H1 (cell line): ENCODE measurements around the gene DNAH10. TPM values are rescaled to one million over a fixed set of nuclear protein-coding genes. Genes with fewer than 3 reads are reported as not detected.

Experiments
- CTCF ChIA-PET: fragments of 300-600 bp; sonication (Branson Sonifier 250); formaldehyde crosslinking; loops from one replicate; lab custom pipeline; 2021; ENCODE audit not compliant: partially characterized antibody; lab: Charles Lee
- POLR2A ChIA-PET: fragments of 300-600 bp; sonication (Branson Sonifier 250); formaldehyde crosslinking; loops from one replicate; lab custom pipeline; 2021; ENCODE audit warnings: inconsistent platforms; ENCODE audit not compliant: partially characterized antibody; lab: Charles Lee
- DNase-seq, 2 experiments: peaks; one replicate each; pipeline versions ENCODE4 v3.0.0 to v3.0.0-alpha.2; 2010 to 2022; ENCODE audit warnings: low spot score in 2 of 2, low read depth in 1 of 2, mixed read lengths in 1 of 2
- FAIRE-seq: peaks from 2 replicates; lab custom pipeline; 2011; peaks lifted over from hg19 to GRCh38; lab: Jason Lieb, UNC
- H2AFZ ChIP-seq: 2 replicates; pipeline ENCODE4 v1.8.1; 2012; ENCODE audit warnings: low read length, inconsistent platforms
- H2AK5ac ChIP-seq: 2 replicates; pipeline ENCODE4 v1.6.1; 2013; ENCODE audit warnings: low read depth, low read length
- H2BK120ac ChIP-seq: replicated peaks from 2 replicates; pipeline ENCODE3; 2013; ENCODE audit warnings: low read depth, low read length, inconsistent platforms
- H2BK12ac ChIP-seq: 2 replicates; pipeline ENCODE4 v1.6.1; 2013; ENCODE audit warnings: low read depth, low read length
- H2BK15ac ChIP-seq: 2 replicates; pipeline ENCODE4 v1.6.1; 2013; ENCODE audit warnings: low read length
- H2BK20ac ChIP-seq: 2 replicates; pipeline ENCODE4 v1.6.1; 2013; ENCODE audit warnings: low read length
- H2BK5ac ChIP-seq: 2 replicates; pipeline ENCODE4 v1.6.1; 2013; ENCODE audit warnings: low read depth, low read length
- H3K14ac ChIP-seq: 2 replicates; pipeline ENCODE4 v1.6.1; 2013; ENCODE audit warnings: inconsistent platforms; ENCODE audit not compliant: insufficient read length
- H3K18ac ChIP-seq: 2 replicates; pipeline ENCODE4 v1.6.1; 2013; ENCODE audit warnings: low read length; ENCODE audit errors: extremely low read depth
- H3K23ac ChIP-seq: 2 replicates; pipeline ENCODE4 v1.6.1; 2013; ENCODE audit warnings: inconsistent platforms; ENCODE audit not compliant: insufficient read length
- H3K23me2 ChIP-seq: 2 replicates; pipeline ENCODE4 v1.6.1; 2013; ENCODE audit warnings: low read depth, low read length
- H3K27ac ChIP-seq: 2 replicates; pipeline ENCODE4 v1.6.1; 2011; ENCODE audit warnings: low read depth, low read length, inconsistent platforms
- H3K27me3 ChIP-seq, 4 experiments: replicated peaks in 1 of 4; 1 replicate in 1 of 4; 2 replicates in 3 of 4; pipeline versions ENCODE4 v1.6.1 to v1.8.1; 2011 to 2013; ENCODE audit warnings: low read length in 3 of 4, mild to moderate bottlenecking in 3 of 4, inconsistent platforms in 2 of 4, mixed read lengths in 2 of 4, moderate library complexity in 1 of 4; ENCODE audit not compliant: control insufficient read depth in 3 of 4, insufficient read depth in 3 of 4; ENCODE audit errors: extremely low read depth in 1 of 4
- H3K36me3 ChIP-seq, 4 experiments: 2 replicates each; pipeline versions ENCODE4 v1.6.1 to v1.8.1; 2011 to 2013; ENCODE audit warnings: mild to moderate bottlenecking in 4 of 4, low read length in 3 of 4, moderate library complexity in 2 of 4, control low read depth in 1 of 4, inconsistent platforms in 1 of 4; ENCODE audit not compliant: insufficient read depth in 4 of 4, control insufficient read depth in 2 of 4
- H3K4ac ChIP-seq: replicated peaks from 2 replicates; pipeline ENCODE3; 2013; ENCODE audit warnings: low read length, low read depth, mixed read lengths, inconsistent platforms; ENCODE audit not compliant: insufficient read length
- H3K4me1 ChIP-seq, 4 experiments: replicated peaks in 1 of 4; 1 replicate in 1 of 4; 2 replicates in 3 of 4; pipeline versions ENCODE4 v1.6.1 to v1.8.1; 2011 to 2013; ENCODE audit warnings: low read length in 3 of 4, inconsistent platforms in 2 of 4, mixed read lengths in 1 of 4; ENCODE audit not compliant: insufficient read depth in 4 of 4, control insufficient read depth in 3 of 4
- H3K4me2 ChIP-seq, 2 experiments: 2 replicates each; pipeline versions ENCODE4 v1.6.1 to v1.8.1; 2011 to 2013; ENCODE audit warnings: low read depth in 2 of 2, low read length in 2 of 2, control low read depth in 1 of 2, inconsistent platforms in 1 of 2, mild to moderate bottlenecking in 1 of 2; ENCODE audit not compliant: insufficient read depth in 1 of 2
- H3K4me3 ChIP-seq, 4 experiments: fragments of 200-600, 300-600 bp in 1 of 4; sonication (generic), shearing (Covaris generic), sonication (Bioruptor Twin) in 1 of 4; 2 replicates each; pipeline versions ENCODE4 v1.5.1 to v1.8.1; 2011 to 2016; ENCODE audit warnings: low read length in 4 of 4, low read depth in 3 of 4, control low read depth in 2 of 4, inconsistent platforms in 2 of 4, mild to moderate bottlenecking in 2 of 4, mixed read lengths in 1 of 4, moderate library complexity in 1 of 4; ENCODE audit not compliant: insufficient read depth in 2 of 4; ENCODE audit errors: extremely low read depth in 1 of 4
- H3K56ac ChIP-seq: replicated peaks from 2 replicates; pipeline ENCODE3; 2013; ENCODE audit warnings: low read depth, mild to moderate bottlenecking, mixed read lengths, low read length, inconsistent platforms; ENCODE audit not compliant: insufficient read length
- H3K79me1 ChIP-seq: 2 replicates; pipeline ENCODE4 v1.6.1; 2013; ENCODE audit warnings: low read depth, low read length, control low read depth
- H3K79me2 ChIP-seq, 2 experiments: 2 replicates each; pipeline versions ENCODE4 v1.6.1 to v1.8.1; 2012 to 2013; ENCODE audit warnings: low read length in 2 of 2, mild to moderate bottlenecking in 2 of 2, inconsistent platforms in 1 of 2; ENCODE audit not compliant: insufficient read depth in 2 of 2, control insufficient read depth in 1 of 2
- H3K9ac ChIP-seq, 4 experiments: replicated peaks in 1 of 4; 1 replicate in 1 of 4; 2 replicates in 3 of 4; pipeline versions ENCODE4 v1.6.1 to v1.8.1; 2011 to 2013; ENCODE audit warnings: low read depth in 3 of 4, low read length in 3 of 4, control low read depth in 2 of 4, mild to moderate bottlenecking in 2 of 4, moderate library complexity in 2 of 4, inconsistent platforms in 1 of 4; ENCODE audit errors: extremely low read depth in 1 of 4
- H3K9me3 ChIP-seq, 2 experiments: 2 replicates each; pipeline versions ENCODE4 v1.6.1 to v1.8.1; 2012 to 2013; ENCODE audit warnings: mild to moderate bottlenecking in 2 of 2, moderate library complexity in 2 of 2, control low read depth in 1 of 2, inconsistent platforms in 1 of 2, low read depth in 1 of 2, low read length in 1 of 2, mixed read lengths in 1 of 2; ENCODE audit not compliant: insufficient read depth in 2 of 2
- H4K20me1 ChIP-seq, 2 experiments: replicated peaks in 1 of 2; 2 replicates each; pipeline versions ENCODE3 to v1.8.1; 2011 to 2013; ENCODE audit warnings: inconsistent platforms in 2 of 2, low read length in 2 of 2, mild to moderate bottlenecking in 1 of 2; ENCODE audit not compliant: insufficient read depth in 2 of 2, control insufficient read depth in 1 of 2
- H4K5ac ChIP-seq: 2 replicates; pipeline ENCODE4 v1.6.1; 2013; ENCODE audit warnings: low read length, low read depth, mixed read lengths, inconsistent platforms; ENCODE audit not compliant: insufficient read length
- H4K8ac ChIP-seq: 2 replicates; pipeline ENCODE4 v1.8.0; 2013; ENCODE audit warnings: mild to moderate bottlenecking, moderate library complexity, low read length, inconsistent platforms; ENCODE audit not compliant: insufficient read depth; ENCODE audit errors: extremely low read depth
- H4K91ac ChIP-seq: replicated peaks from 2 replicates; pipeline ENCODE3; 2013; ENCODE audit warnings: low read length, mixed read lengths, inconsistent platforms; ENCODE audit not compliant: insufficient read length
- BCL11A ChIP-seq, 2 experiments: IDR thresholded peaks; one replicate each; pipeline ENCODE4 v1.6.1; 2011; ENCODE audit warnings: low read depth in 2 of 2, low read length in 2 of 2, mild to moderate bottlenecking in 2 of 2
- BRCA1 ChIP-seq: IDR thresholded peaks from 2 replicates; pipeline ENCODE4 v1.6.1; 2012; ENCODE audit warnings: low read depth, low read length, improper control_type of control experiment
- CBX8 ChIP-seq: fragments of 300-800, 300-1000 bp; sonication (generic); IDR thresholded peaks from 2 replicates; pipeline ENCODE4 v1.7.1; 2016; ENCODE audit warnings: low read depth, low read length, borderline replicate concordance
- CEBPB ChIP-seq: IDR thresholded peaks from 2 replicates; pipeline ENCODE4 v1.6.1; 2012; ENCODE audit warnings: low read depth, low read length
- GABPA ChIP-seq: IDR thresholded peaks from 2 replicates; pipeline ENCODE4 v1.6.1; 2011; ENCODE audit warnings: mild to moderate bottlenecking, low read length, moderate library complexity, borderline replicate concordance; ENCODE audit not compliant: insufficient read depth
- HDAC6 ChIP-seq: IDR thresholded peaks from one replicate; pipeline ENCODE4 v1.7.1; 2012; ENCODE audit warnings: low read depth, mild to moderate bottlenecking, inconsistent platforms, low read length, moderate library complexity
- JUND ChIP-seq: IDR thresholded peaks from 2 replicates; pipeline ENCODE4 v1.6.1; 2011; ENCODE audit warnings: mild to moderate bottlenecking, improper control_type of control experiment, low read length
- RNF2 ChIP-seq: fragments of 200-900, 300-1000 bp; sonication (generic); IDR thresholded peaks from 2 replicates; pipeline ENCODE4 v1.7.1; 2016; ENCODE audit warnings: borderline replicate concordance, low read depth, mild to moderate bottlenecking, antibody characterized with exemption, low read length; ENCODE audit not compliant: poor library complexity, severe bottlenecking; ENCODE audit errors: missing control alignments
- SIX5 ChIP-seq: IDR thresholded peaks from 2 replicates; pipeline ENCODE4 v1.6.1; 2011; ENCODE audit warnings: mild to moderate bottlenecking, low read depth, low read length
- SP1 ChIP-seq: IDR thresholded peaks from 2 replicates; pipeline ENCODE4 v1.6.1; 2011; ENCODE audit warnings: low read depth, low read length
- SP2 ChIP-seq: IDR thresholded peaks from 2 replicates; pipeline ENCODE4 v1.6.1; 2012; ENCODE audit warnings: mild to moderate bottlenecking, low read length, inconsistent platforms
- SP4 ChIP-seq: IDR thresholded peaks from 2 replicates; pipeline ENCODE4 v1.6.1; 2012; ENCODE audit warnings: low read length, inconsistent platforms
- SUZ12 ChIP-seq: fragments of 200-600 bp; sonication (generic); IDR thresholded peaks from 2 replicates; pipeline ENCODE4 v1.6.1; 2012; ENCODE audit warnings: mild to moderate bottlenecking, inconsistent platforms, low read length, moderate library complexity, mixed read lengths
- ZNF274 ChIP-seq: IDR thresholded peaks from 2 replicates; pipeline ENCODE4 v1.7.0; 2012; ENCODE audit warnings: low read length, borderline replicate concordance; ENCODE audit errors: extremely low read depth
- WGBS, 2 experiments: shearing (Covaris generic) in 1 of 2; methylation state at CpG; one replicate each; pipeline versions ENCODE4 v1.1.6 to v1.1.7; 2013 to 2015; ENCODE audit warnings: low lambda C conversion rate in 2 of 2, mixed read lengths in 2 of 2, inconsistent platforms in 1 of 2, low coverage in 1 of 2, missing lambda C conversion rate in 1 of 2; ENCODE audit not compliant: insufficient replicate concordance in 2 of 2, insufficient coverage in 1 of 2, insufficient read length in 1 of 2; ENCODE audit errors: extremely low coverage in 1 of 2, missing lambda C conversion rate in 1 of 2; 5-methylcytosine and 5-hydroxymethylcytosine counted together
- polyA plus RNA-seq, 7 experiments: library from polyadenylated mRNA; depleted of rRNA in 3 of 7; stranded (reverse) in 5 of 7; unstranded in 2 of 7; fragments of >200 nt in 5 of 7; fragments of 200-250 nt in 2 of 7; gene quantifications; 1 replicate in 5 of 7; 2 replicates in 1 of 7; 4 replicates in 1 of 7; pipeline versions ENCODE4 v1.2.1 to v1.2.3, GENCODE V29; 2011 to 2013; ENCODE audit warnings: missing spikeins in 2 of 7, mixed read lengths in 2 of 7
- total RNA-seq: library from RNA; stranded (reverse); fragmentation: NEBNext Ultra II Directional; extraction: Animal tissue kit (Norgen Biotek cat#: 25700); gene quantifications from 2 replicates; pipeline ENCODE4 v1.2.1, GENCODE V29; 2021

The DNAH10 gene
- total and polyA plus RNA-seq, 2 of the 8 experiments (the other 6 are each of a cell fraction or from before 2014, with no cell fraction given), result 0.02 to 0.24 TPM

- Histone ChIP-seq H3K79me2 (no peaks in the 10 kb centered on the region), H4K91ac (no peak overlapping the region)
Observed at GRCh38 chr12:123924539-123924938, 162.4 kb downstream of the DNAH10 start.

More at GRCh38 chr12:123924539-123924938, 162.4 kb downstream of the DNAH10 start:
- FAIRE-seq (no peak), DNase-seq (no peak)
- H2BK20ac ChIP-seq, result no peak overlapping the region
- H2BK120ac ChIP-seq, result no peak overlapping the region
- POLR2A ChIA-PET, result no interaction called here
- H3K9me3 ChIP-seq, result no peaks in the 10 kb centered on the region
- H4K5ac ChIP-seq, result no peak overlapping the region
- H3K56ac ChIP-seq, result no peak overlapping the region
- no peak overlapping the region for H3K9ac ChIP-seq
- H3K4me1 ChIP-seq, result no peaks in the 10 kb centered on the region
- H3K27me3 ChIP-seq, result no peaks in the 10 kb centered on the region; a peak in 1 of 7 replicates
- no peak for TF ChIP-seq CEBPB
- TF ChIP-seq HDAC6, result no peak
- TF ChIP-seq CBX8, result no peak
- no peak for TF ChIP-seq RNF2
- no peak for TF ChIP-seq BRCA1
- no peak for TF ChIP-seq SUZ12
- no peak for TF ChIP-seq GABPA
- no peak for TF ChIP-seq ZNF274
- no peak for TF ChIP-seq JUND
- TF ChIP-seq SP2, result no peak
- TF ChIP-seq SP1, result no peak
- TF ChIP-seq BCL11A (IDR thresholded peaks at IDR 0.05; ENCODE audit: low read depth in 2 of 2, low read length in 2 of 2), result no peak
- no peak for TF ChIP-seq SP4
- no peak for TF ChIP-seq SIX5
- H3K4me2 ChIP-seq, result no peak overlapping the region
- H3K23ac ChIP-seq, result no peak overlapping the region
- H4K8ac ChIP-seq, result no peak overlapping the region
- H3K4me3 ChIP-seq, result no peak overlapping the region
- no peak overlapping the region for H3K4ac ChIP-seq
- H2BK15ac ChIP-seq, result no peak overlapping the region
- H3K14ac ChIP-seq, result no peak overlapping the region
- no peak overlapping the region for H3K18ac ChIP-seq
- WGBS, 2 experiments, result 92% methylated on average over 2 of the region's 4 CpGs; no CpG with 5 or more reads in 1 of the 2 experiments
- no peaks in the 10 kb centered on the region for H3K79me1 ChIP-seq
- no peaks in the 10 kb centered on the region for H4K20me1 ChIP-seq
- no peak overlapping the region for H3K27ac ChIP-seq
- no peaks in the 10 kb centered on the region; the same call in 1 of the 2 replicates for H3K23me2 ChIP-seq
- H2AK5ac ChIP-seq, result no peak overlapping the region
- H2BK12ac ChIP-seq, result no peak overlapping the region
- H2AFZ ChIP-seq, result no peak overlapping the region
- H2BK5ac ChIP-seq, result no peak overlapping the region
- CTCF ChIA-PET, result interaction anchor here (4.0 kb wide), 1 partner anchor 16 kb away, joined by 27 read pairs; no protein-coding TSS in a partner anchor
- H3K36me3 ChIP-seq, result no peaks in the 10 kb centered on the region
